ENCODE measurements around the gene POU6F2. TPM values are rescaled to one million over a fixed set of nuclear protein-coding genes. Genes with fewer than 3 reads are reported as not detected.

The POU6F2 gene
- total RNA-seq, 1 experiment from 2014 or later, result 0.64 TPM

DNA sequence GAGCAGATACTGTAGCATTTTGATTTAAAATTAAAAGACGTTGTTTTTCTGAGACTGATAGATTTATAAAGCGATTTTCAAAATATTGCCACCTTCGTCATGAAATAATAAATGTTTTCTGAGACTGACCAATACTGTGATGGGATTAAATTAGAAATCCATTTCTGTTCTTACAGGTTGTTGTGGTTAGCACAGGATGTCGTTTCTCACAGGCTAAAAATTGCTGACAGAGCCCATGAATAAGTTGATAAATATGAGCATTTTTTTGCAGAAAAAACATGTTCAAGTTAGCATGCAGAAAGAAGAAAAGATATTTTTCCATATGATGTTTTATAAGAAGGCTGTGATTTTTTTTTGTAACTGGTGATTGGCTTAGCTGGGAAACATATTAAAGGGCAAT, 66.8 kb downstream of the POU6F2 start:
- CTCF ChIA-PET, result interaction anchor here (0.6 to 1.7 kb wide), 2 partner anchors 10 to 73 kb away, joined by 3 to 7 read pairs; no protein-coding TSS in a partner anchor
- Mint-ChIP-seq H3K9me3 (ENCODE audit: low read depth, unreplicated experiment) (no peaks in the 10 kb centered on the region), H3K4me1 (ENCODE audit: low read depth, unreplicated experiment) (no peaks in the 10 kb centered on the region), H3K27me3 (ENCODE audit: unreplicated experiment) (no peaks in the 10 kb centered on the region), H3K27ac (ENCODE audit: unreplicated experiment) (no peak overlapping the region), H3K4me3 (ENCODE audit: low read depth, unreplicated experiment) (no peak overlapping the region), H3K36me3 (ENCODE audit: insufficient read depth, unreplicated experiment) (no peaks in the 10 kb centered on the region)
- no peak for TF ChIP-seq CTCF (IDR thresholded peaks at IDR 0.05; ENCODE audit: unreplicated experiment)
- DNase-seq, result no peak
- BruUV-seq (replicated peaks), result no TSS peak
- intact Hi-C loops (cut with micrococcal nuclease; ENCODE audit: unreplicated experiment), result no loop called here

DNA sequence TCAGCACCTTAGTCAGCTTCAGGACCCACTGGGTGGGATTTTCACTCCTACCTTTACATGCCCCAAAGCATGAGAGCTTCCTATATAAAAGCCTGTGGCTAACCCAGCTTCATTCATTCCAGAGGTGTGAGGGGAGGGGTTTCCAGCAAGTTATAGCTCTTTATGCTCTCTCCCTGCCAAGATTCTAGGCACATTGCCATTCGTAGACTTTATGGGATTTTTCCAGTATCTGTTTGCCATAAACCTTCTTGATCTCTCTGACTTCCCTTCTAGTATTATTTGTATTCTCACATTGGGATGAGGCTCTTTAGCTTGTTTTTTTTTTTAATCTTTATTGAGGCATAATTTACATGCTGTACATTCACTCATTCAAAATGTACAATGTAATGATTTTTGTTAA, 67.5 kb downstream of the POU6F2 start:
- Mint-ChIP-seq H3K4me1 (ENCODE audit: low read depth, unreplicated experiment) (no peaks in the 10 kb centered on the region), H3K27me3 (ENCODE audit: unreplicated experiment) (no peaks in the 10 kb centered on the region), H3K36me3 (ENCODE audit: insufficient read depth, unreplicated experiment) (no peaks in the 10 kb centered on the region), H3K27ac (ENCODE audit: unreplicated experiment) (no peak overlapping the region), H3K9me3 (ENCODE audit: low read depth, unreplicated experiment) (no peaks in the 10 kb centered on the region), H3K4me3 (ENCODE audit: low read depth, unreplicated experiment) (no peak overlapping the region)
- BruUV-seq (replicated peaks), result no TSS peak
- TF ChIP-seq CTCF (IDR thresholded peaks at IDR 0.05; ENCODE audit: unreplicated experiment), result no peak
- intact Hi-C loops (cut with micrococcal nuclease; ENCODE audit: unreplicated experiment), result no loop called here
- DNase-seq, result no peak
- CTCF ChIA-PET, result interaction anchor here (0.7 to 1.7 kb wide), 2 partner anchors 9 to 93 kb away, joined by 3 to 7 read pairs; no protein-coding TSS in a partner anchor

GRCh38 chr7:39051279-39051678, 73.6 kb downstream of the POU6F2 start:
- intact Hi-C loops (cut with micrococcal nuclease; ENCODE audit: unreplicated experiment), result no loop called here
- CTCF ChIA-PET, result no interaction called here
- no peak for TF ChIP-seq CTCF (IDR thresholded peaks at IDR 0.05; ENCODE audit: unreplicated experiment)
- Mint-ChIP-seq H3K36me3 (ENCODE audit: insufficient read depth, unreplicated experiment) (no peaks in the 10 kb centered on the region), H3K4me1 (ENCODE audit: low read depth, unreplicated experiment) (peaks cover 13% of the 10 kb centered on the region), H3K4me3 (ENCODE audit: low read depth, unreplicated experiment) (no peak overlapping the region), H3K27me3 (ENCODE audit: unreplicated experiment) (no peaks in the 10 kb centered on the region), H3K9me3 (ENCODE audit: low read depth, unreplicated experiment) (no peaks in the 10 kb centered on the region), H3K27ac (ENCODE audit: unreplicated experiment) (no peak overlapping the region)
- no TSS peak for BruUV-seq (replicated peaks)
- no peak for DNase-seq

GRCh38 chr7:39051707-39052106, 74.0 kb downstream of the POU6F2 start:
- CTCF ChIA-PET, result no interaction called here
- Mint-ChIP-seq H3K27ac (ENCODE audit: unreplicated experiment) (no peak overlapping the region), H3K9me3 (ENCODE audit: low read depth, unreplicated experiment) (no peaks in the 10 kb centered on the region), H3K4me3 (ENCODE audit: low read depth, unreplicated experiment) (no peak overlapping the region), H3K36me3 (ENCODE audit: insufficient read depth, unreplicated experiment) (no peaks in the 10 kb centered on the region), H3K4me1 (ENCODE audit: low read depth, unreplicated experiment) (peaks cover 13% of the 10 kb centered on the region), H3K27me3 (ENCODE audit: unreplicated experiment) (no peaks in the 10 kb centered on the region)
- DNase-seq, result no peak
- BruUV-seq (replicated peaks), result no TSS peak
- TF ChIP-seq CTCF (IDR thresholded peaks at IDR 0.05; ENCODE audit: unreplicated experiment), result no peak
- intact Hi-C loops (cut with micrococcal nuclease; ENCODE audit: unreplicated experiment), result no loop called here
